Measurements from ENCODE around the gene ATG101. TPM values are rescaled to one million over a fixed set of nuclear protein-coding genes. Genes with fewer than 3 reads are reported as not detected.

ATG101 gene
- polyA plus RNA-seq (62.7 to 74.7 TPM (median 73.9 TPM) in 3 replicates), polyA minus RNA-seq (40.1 to 101 TPM (median 51.2 TPM) in 3 replicates)
- 30.9 TPM for polyA plus RNA-seq (2011; ENCODE audit: low read depth)
- polyA plus RNA-seq (2011; cell fraction: cytosol; rRNA removed): 35.6 and 61.0 TPM in 2 replicates
- 47.2 and 55.1 TPM in 2 replicates for polyA plus RNA-seq (2011; cell fraction: nucleus; rRNA removed)
- 60.2 and 62.9 TPM in 2 replicates for polyA plus RNA-seq (2012; ENCODE audit: low replicate concordance)
- polyA minus RNA-seq (2011; cell fraction: cytosol; rRNA and poly(A)+ RNA removed): 32.6 TPM
- polyA minus RNA-seq (2011; cell fraction: nucleus; rRNA and poly(A)+ RNA removed): 18.0 and 19.2 TPM in 2 replicates

GRCh38 chr12:52069327-52070184 is at the start of gene ATG101:
Gene ATG101, plus strand, starts transcription at chr12:52069978. Its CDS starts 3,673 bp downstream, at chr12:52073651.
- dilution Hi-C loops (cut with MboI; ENCODE audit: extremely low pct_ligation_motif_present, low sequenced_read_pairs): no loop called here
- FAIRE-seq: peak; percentile 72

DNA sequence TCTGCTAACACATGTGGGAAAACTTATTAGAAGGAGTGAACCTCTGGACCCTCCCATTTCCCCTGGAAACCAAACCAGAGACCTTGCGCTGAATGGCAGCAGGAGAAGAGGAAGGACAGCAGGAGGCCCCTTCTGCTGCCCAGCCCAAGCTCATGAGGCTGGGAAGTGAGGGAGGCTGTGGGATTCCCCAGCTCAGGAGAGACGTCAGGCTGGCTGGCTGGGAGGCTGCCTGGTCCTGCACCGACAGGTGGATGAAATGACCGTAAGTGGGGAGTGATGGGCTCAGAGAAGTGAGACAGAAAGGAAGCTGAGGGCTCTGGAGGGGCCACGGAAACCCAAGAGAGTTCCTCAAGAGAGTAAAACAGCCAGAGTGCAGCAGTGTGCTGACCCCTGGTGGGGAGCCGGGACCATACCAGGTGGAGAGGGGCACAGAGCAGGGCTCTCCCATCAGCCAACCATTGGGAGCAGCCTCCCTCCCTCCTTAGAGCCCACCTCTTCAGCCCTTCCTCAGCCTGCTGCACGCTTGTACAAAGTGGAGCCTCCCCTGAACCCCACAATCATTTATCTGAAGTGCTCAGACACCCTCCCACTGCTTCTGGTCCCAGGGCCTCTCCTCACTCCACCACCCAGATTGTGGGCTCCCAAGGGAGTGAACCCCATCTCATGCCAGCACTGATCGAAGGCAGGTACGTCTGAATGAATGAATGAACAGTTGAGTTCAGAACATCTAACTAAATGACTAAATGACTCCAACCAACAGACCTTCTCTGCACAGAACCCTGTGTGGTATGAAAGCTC is 49.0 kb upstream of the ATG101 start:
- Histone ChIP-seq H3K4me2 (ENCODE audit: control insufficient read depth, extremely low read depth, insufficient read depth, low read depth, low read length) (no peak overlapping the region), H2AFZ (ENCODE audit: control insufficient read depth, low read length) (no peak overlapping the region)
- TF ChIP-seq EZH2 (IDR thresholded peaks at IDR 0.05; ENCODE audit: low read length) (no peak), CTCF (optimal IDR thresholded peaks at IDR 0.05 in 1 of 3, IDR thresholded peaks at IDR 0.05 in 1 of 3, conservative IDR thresholded peaks at IDR 0.05 in 1 of 3; ENCODE audit: extremely low read depth in 1 of 3, insufficient read depth in 2 of 3, low read length in 3 of 3) (peak; percentile 66 to 82 (median 78))

More at GRCh38 chr12:52069327-52070184, at the start of gene ATG101:
- Histone ChIP-seq H3K79me2 (ENCODE audit: control insufficient read depth, insufficient read depth, low read length) (peaks cover 47% of the 10 kb centered on the region), H3K9me3 (ENCODE audit: control insufficient read depth, low read depth, low read length) (no peaks in the 10 kb centered on the region), H3K4me1 (ENCODE audit: control insufficient read depth, extremely low read depth, insufficient read depth, low read length) (peaks cover 15% of the 10 kb centered on the region), H3K36me3 (ENCODE audit: control insufficient read depth in 2 of 2, extremely low read depth in 1 of 2, insufficient read depth in 2 of 2, low read length in 2 of 2) (peaks cover 4 to 21% of the 10 kb centered on the region in 2 experiments), H3K4me3 (ENCODE audit: control insufficient read depth in 2 of 3, extremely low read depth in 1 of 3, insufficient read depth in 2 of 3, low read depth in 1 of 3, low read length in 3 of 3) (peak within 1 kb of the TSS; percentile 82 to 98 (median 98)), H3K9ac (ENCODE audit: control insufficient read depth, extremely low read depth, insufficient read depth, low read length) (peak within 1 kb of the TSS; percentile 93), H3K9me1 (ENCODE audit: control insufficient read depth, extremely low read depth, insufficient read depth, low read length) (no peaks in the 10 kb centered on the region), H3K4me2 (ENCODE audit: control insufficient read depth, extremely low read depth, insufficient read depth, low read depth, low read length) (peak within 1 kb of the TSS; percentile 70), H2AFZ (ENCODE audit: control insufficient read depth, low read length) (peak within 1 kb of the TSS; percentile 91), H4K20me1 (ENCODE audit: control insufficient read depth, extremely low read depth, insufficient read depth, low read length) (peaks cover 3% of the 10 kb centered on the region), H3K27me3 (ENCODE audit: control insufficient read depth, extremely low read depth, insufficient read depth, low read length) (peaks cover 3% of the 10 kb centered on the region), H3K27ac (ENCODE audit: control insufficient read depth, insufficient read depth, low read length) (peak within 1 kb of the TSS; percentile 95)
- peak; percentile 69 for DNase-seq (ENCODE audit: low read depth, low spot score)
- peak; percentile 80 to 95 (median 81) for TF ChIP-seq CTCF (optimal IDR thresholded peaks at IDR 0.05 in 1 of 3, IDR thresholded peaks at IDR 0.05 in 1 of 3, conservative IDR thresholded peaks at IDR 0.05 in 1 of 3; ENCODE audit: extremely low read depth in 1 of 3, insufficient read depth in 2 of 3, low read length in 3 of 3)
- TF ChIP-seq EZH2 (IDR thresholded peaks at IDR 0.05; ENCODE audit: low read length): no peak

More for the DNA sequence above, 49.0 kb upstream of the ATG101 start:
- H3K36me3 ChIP-seq (ENCODE audit: control insufficient read depth in 2 of 2, extremely low read depth in 1 of 2, insufficient read depth in 2 of 2, low read length in 2 of 2): no peaks in the 10 kb centered on the region
- no peaks in the 10 kb centered on the region for H3K9me3 ChIP-seq (ENCODE audit: control insufficient read depth, low read depth, low read length)
- H3K9ac ChIP-seq (ENCODE audit: control insufficient read depth, extremely low read depth, insufficient read depth, low read length): no peak overlapping the region
- H3K4me1 ChIP-seq (ENCODE audit: control insufficient read depth, extremely low read depth, insufficient read depth, low read length): peaks cover 6% of the 10 kb centered on the region
- dilution Hi-C loops (cut with MboI; ENCODE audit: extremely low pct_ligation_motif_present, low sequenced_read_pairs): no loop called here
- DNase-seq (ENCODE audit: low read depth, low spot score) (no peak), FAIRE-seq (no peak)
- no peak overlapping the region for H3K27ac ChIP-seq (ENCODE audit: control insufficient read depth, insufficient read depth, low read length)
- H3K4me3 ChIP-seq (ENCODE audit: control insufficient read depth in 2 of 3, extremely low read depth in 1 of 3, insufficient read depth in 2 of 3, low read depth in 1 of 3, low read length in 3 of 3): no peak overlapping the region
- H3K9me1 ChIP-seq (ENCODE audit: control insufficient read depth, extremely low read depth, insufficient read depth, low read length): no peaks in the 10 kb centered on the region
- H3K79me2 ChIP-seq (ENCODE audit: control insufficient read depth, insufficient read depth, low read length): no peaks in the 10 kb centered on the region
- peaks cover 7% of the 10 kb centered on the region for H3K27me3 ChIP-seq (ENCODE audit: control insufficient read depth, extremely low read depth, insufficient read depth, low read length)
- no peaks in the 10 kb centered on the region for H4K20me1 ChIP-seq (ENCODE audit: control insufficient read depth, extremely low read depth, insufficient read depth, low read length)
